Activated B cell treated with CpG ODN at 0.5 μM for 24 hours (primary cell): ENCODE results near the gene GXYLT2. TPM values are rescaled to one million over a fixed set of nuclear protein-coding genes. Genes with fewer than 3 reads are reported as not detected.

ENCODE experiments used
- ATAC-seq: fragments of 200-7000 bp; cut with Tn5 transposase; one replicate; pipeline ENCODE4 v1.10.0; 2021; ENCODE audit warnings: low read depth, mild to moderate bottlenecking, moderate library complexity
- CTCF ChIA-PET: fragments of 350-600 bp; sonication (Branson Sonifier 250); formaldehyde crosslinking; loops from one replicate; lab custom pipeline; 2021; ENCODE audit warnings: antibody characterized with exemption; lab: Charles Lee
- POLR2A ChIA-PET: fragments of 350-600 bp; sonication (Branson Sonifier 250); formaldehyde crosslinking; loops from one replicate; lab custom pipeline; 2021; ENCODE audit warnings: antibody characterized with exemption; lab: Charles Lee
- DNase-seq: peaks from one replicate; pipeline ENCODE4 v3.0.0; 2022
- H3K27ac Mint-ChIP-seq: one replicate; pipeline ENCODE4 v1.8.0; 2020; ENCODE audit warnings: mixed read lengths
- H3K27me3 Mint-ChIP-seq: one replicate; pipeline ENCODE4 v1.8.0; 2021; ENCODE audit warnings: mixed read lengths
- H3K36me3 Mint-ChIP-seq: one replicate; pipeline ENCODE4 v1.8.0; 2021; ENCODE audit warnings: low read depth, mixed read lengths
- H3K4me1 Mint-ChIP-seq: one replicate; pipeline ENCODE4 v1.8.0; 2021; ENCODE audit warnings: mixed read lengths
- H3K4me3 Mint-ChIP-seq: one replicate; pipeline ENCODE4 v1.8.0; 2020; ENCODE audit warnings: mild to moderate bottlenecking, mixed read lengths
- H3K9me3 Mint-ChIP-seq: one replicate; pipeline ENCODE4 v1.8.0; 2020; ENCODE audit warnings: mixed read lengths
- CTCF ChIP-seq: fragments of 200-600 bp; IDR thresholded peaks from one replicate; pipeline ENCODE4 v1.8.0; 2022; ENCODE audit warnings: antibody characterized with exemption, mild to moderate bottlenecking
- intact Hi-C: fragments of 100-400 bp; cut with micrococcal nuclease; formaldehyde crosslinking; loops from one replicate; pipeline ENCODE4 v1.15.1; 2024
- total RNA-seq: library from RNA; stranded (reverse); gene quantifications from 2 replicates; pipeline ENCODE4 v1.2.3, GENCODE V29; 2022

Gene GXYLT2
- total RNA-seq, 1 donor from 2014 or later = not detected

GRCh38 chr3:72976281-72976741 is 88.5 kb downstream of the GXYLT2 start:
- no peak for TF ChIP-seq CTCF
- ChIA-PET POLR2A (no interaction called here), CTCF (no interaction called here)
- intact Hi-C loops = no loop called here
- Mint-ChIP-seq H3K4me3 (no peak overlapping the region), H3K36me3 (no peaks in the 10 kb centered on the region), H3K27ac (no peak overlapping the region), H3K4me1 (no peaks in the 10 kb centered on the region), H3K9me3 (no peaks in the 10 kb centered on the region), H3K27me3 (peaks cover 7% of the 10 kb centered on the region)
- DNase-seq (no peak), ATAC-seq (no peak)

GRCh38 chr3:72977060-72977808 is 89.4 kb downstream of the GXYLT2 start:
- no peaks in the 10 kb centered on the region for H3K36me3 Mint-ChIP-seq
- no peak for ATAC-seq
- CTCF ChIA-PET = no interaction called here

DNA sequence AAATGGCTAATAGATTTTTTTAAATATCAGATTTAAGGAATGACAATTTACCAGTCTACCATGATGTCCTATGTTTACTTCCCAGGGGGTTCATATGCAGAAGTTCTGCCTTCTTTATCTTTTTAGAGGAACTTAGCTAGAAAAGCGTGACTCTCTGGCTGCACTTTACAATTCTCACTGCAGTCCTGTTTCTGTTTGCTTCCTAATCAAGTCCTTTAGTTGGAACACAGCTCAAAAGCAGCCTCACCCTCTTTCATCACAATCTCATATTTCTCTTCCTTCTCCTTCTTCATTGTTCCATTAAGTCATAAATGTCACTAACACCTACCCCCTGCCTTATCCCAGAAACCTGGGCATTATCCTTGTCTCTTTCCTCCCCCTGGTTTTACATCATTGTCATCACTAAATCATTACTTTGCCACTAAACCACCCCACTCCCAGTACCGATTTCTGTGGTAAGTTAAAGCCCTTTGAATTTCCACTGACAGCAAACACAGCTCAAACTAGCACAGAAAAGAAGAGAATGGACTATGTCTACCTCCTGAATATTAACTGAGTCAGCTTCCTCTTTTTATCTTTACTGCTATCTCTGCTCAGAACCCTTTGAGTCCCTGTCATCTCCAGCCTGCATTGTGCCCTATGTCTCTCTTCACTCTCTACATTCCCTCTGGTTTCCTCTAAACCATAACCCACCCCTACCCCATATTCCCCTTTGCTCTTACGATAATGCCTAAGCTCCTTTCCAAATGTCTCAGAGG is 94.9 kb downstream of the GXYLT2 start:
- ATAC-seq = no peak
- H3K4me3 Mint-ChIP-seq = no peak overlapping the region
- H3K27me3 Mint-ChIP-seq = peaks cover 13% of the 10 kb centered on the region
- no peaks in the 10 kb centered on the region for H3K4me1 Mint-ChIP-seq
- H3K9me3 Mint-ChIP-seq = no peaks in the 10 kb centered on the region
- ChIA-PET CTCF (no interaction called here), POLR2A (interaction anchor here (0.6 kb wide), 1 partner anchor 45 kb away, joined by 8 read pairs; no protein-coding TSS in a partner anchor)
- intact Hi-C loops = no loop called here
- no peak for DNase-seq
- no peak overlapping the region for H3K27ac Mint-ChIP-seq
- H3K36me3 Mint-ChIP-seq = no peaks in the 10 kb centered on the region
- no peak for TF ChIP-seq CTCF

More at GRCh38 chr3:72977060-72977808, 89.4 kb downstream of the GXYLT2 start:
- TF ChIP-seq CTCF = no peak
- Mint-ChIP-seq H3K4me3 (no peak overlapping the region), H3K27me3 (peaks cover 10% of the 10 kb centered on the region), H3K4me1 (no peaks in the 10 kb centered on the region), H3K9me3 (no peaks in the 10 kb centered on the region), H3K27ac (no peak overlapping the region)
- POLR2A ChIA-PET = no interaction called here
- intact Hi-C loops = no loop called here
- no peak for DNase-seq

DNA sequence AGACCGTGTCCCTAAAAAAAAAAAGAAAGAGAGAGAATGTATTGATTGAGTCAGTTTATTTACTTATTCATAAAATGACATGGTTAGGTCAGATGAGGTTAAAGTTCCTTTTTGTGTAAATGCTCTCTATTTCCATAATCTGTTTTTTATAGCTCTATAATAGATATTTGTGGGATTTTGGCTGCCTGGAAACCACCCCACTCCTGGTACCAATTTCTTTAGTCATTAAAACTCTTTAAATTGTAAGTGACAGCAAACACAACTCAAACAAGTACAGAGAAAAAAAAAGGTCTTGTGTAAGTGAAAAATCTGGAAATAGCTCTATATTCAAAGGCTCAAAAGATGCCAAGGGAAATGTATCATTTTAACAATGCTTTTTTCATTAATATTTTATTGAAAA is 97.7 kb downstream of the GXYLT2 start:
- TF ChIP-seq CTCF = no peak
- Mint-ChIP-seq H3K9me3 (no peaks in the 10 kb centered on the region), H3K4me3 (no peak overlapping the region), H3K36me3 (no peaks in the 10 kb centered on the region), H3K4me1 (no peaks in the 10 kb centered on the region), H3K27ac (no peak overlapping the region), H3K27me3 (peaks cover 7% of the 10 kb centered on the region)
- ATAC-seq (no peak), DNase-seq (no peak)
- ChIA-PET POLR2A (no interaction called here), CTCF (no interaction called here)
- intact Hi-C loops = no loop called here

- intact Hi-C loops = no loop called here
- Mint-ChIP-seq H3K27me3 (no peaks in the 10 kb centered on the region), H3K4me1 (no peaks in the 10 kb centered on the region), H3K27ac (no peak overlapping the region), H3K9me3 (no peaks in the 10 kb centered on the region), H3K36me3 (no peaks in the 10 kb centered on the region), H3K4me3 (no peak overlapping the region)
- DNase-seq (no peak), ATAC-seq (no peak)
- ChIA-PET POLR2A (no interaction called here), CTCF (no interaction called here)
- TF ChIP-seq CTCF = no peak
Observed at GRCh38 chr3:72990701-72991395, 103.0 kb downstream of the GXYLT2 start.
